HG03139 (cell line): Measurements from ENCODE around the gene NPAS1.

ENCODE experiments used
- ATAC-seq: cut with Tn5 transposase; IDR thresholded peaks from one replicate; pipeline ENCODE4 v1.9.1; 2021; ENCODE audit not compliant: unreplicated experiment

The NPAS1 gene

DNA sequence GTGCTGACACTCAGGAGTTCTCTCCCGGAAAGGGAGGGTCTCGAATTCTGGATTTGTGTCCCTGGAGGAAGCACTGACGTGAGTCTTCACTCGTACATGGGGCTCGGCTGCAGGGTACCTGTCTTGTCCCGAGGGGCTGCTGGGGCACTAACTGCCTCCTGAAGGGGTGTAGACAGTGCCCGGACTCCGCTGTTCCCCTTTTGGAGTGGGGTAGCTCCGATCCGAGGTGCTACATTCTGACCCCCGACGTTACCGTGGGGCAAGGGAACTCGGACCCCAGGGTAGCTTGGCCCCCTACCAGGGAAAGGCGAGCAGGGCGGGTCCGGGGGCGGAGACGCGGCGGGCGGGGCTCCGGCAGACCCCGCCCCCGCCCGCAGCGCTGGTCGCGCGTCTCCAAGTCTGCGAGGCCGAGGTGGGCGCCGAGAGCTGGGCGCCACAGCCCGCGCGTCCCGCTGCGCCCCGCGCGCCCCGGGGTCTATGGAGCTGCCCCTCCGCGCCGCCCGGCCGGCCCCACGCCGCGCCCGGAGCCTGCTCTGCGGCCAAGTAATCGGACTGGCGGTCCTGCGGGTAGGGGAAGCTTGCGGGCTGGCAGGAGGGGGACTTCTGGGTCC, at the start of gene NPAS1:
Gene NPAS1, plus strand, starts transcription at position 407 of the 611 bp plus-strand sequence. CDS start 1,211 bp downstream, outside the sequence.
- ATAC-seq = no peak

GRCh38 chr19:46970815-46971214, 48.8 kb upstream of the NPAS1 start:
- ATAC-seq = no peak

GRCh38 chr19:46972311-46972710, 47.3 kb upstream of the NPAS1 start:
- ATAC-seq = no peak

DNA sequence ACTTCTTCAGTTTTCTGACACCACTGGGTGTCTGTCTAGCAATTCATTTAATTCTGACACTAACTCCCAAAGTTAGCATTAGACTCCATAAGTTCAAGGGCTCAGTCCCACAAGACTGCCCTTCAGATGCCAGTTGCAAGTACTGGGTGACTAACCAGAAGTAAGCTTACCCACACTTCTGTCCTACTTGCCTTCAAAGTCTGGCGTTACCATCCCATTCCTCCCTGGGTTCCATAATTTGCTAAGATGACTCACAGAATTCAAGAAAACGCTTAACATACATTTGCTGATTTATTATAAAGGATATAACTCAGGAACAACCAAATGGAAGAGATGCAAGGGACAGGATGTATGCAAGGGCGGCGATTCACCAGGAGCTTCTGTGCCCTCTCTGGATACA, 45.5 kb upstream of the NPAS1 start:
- no peak for ATAC-seq

DNA sequence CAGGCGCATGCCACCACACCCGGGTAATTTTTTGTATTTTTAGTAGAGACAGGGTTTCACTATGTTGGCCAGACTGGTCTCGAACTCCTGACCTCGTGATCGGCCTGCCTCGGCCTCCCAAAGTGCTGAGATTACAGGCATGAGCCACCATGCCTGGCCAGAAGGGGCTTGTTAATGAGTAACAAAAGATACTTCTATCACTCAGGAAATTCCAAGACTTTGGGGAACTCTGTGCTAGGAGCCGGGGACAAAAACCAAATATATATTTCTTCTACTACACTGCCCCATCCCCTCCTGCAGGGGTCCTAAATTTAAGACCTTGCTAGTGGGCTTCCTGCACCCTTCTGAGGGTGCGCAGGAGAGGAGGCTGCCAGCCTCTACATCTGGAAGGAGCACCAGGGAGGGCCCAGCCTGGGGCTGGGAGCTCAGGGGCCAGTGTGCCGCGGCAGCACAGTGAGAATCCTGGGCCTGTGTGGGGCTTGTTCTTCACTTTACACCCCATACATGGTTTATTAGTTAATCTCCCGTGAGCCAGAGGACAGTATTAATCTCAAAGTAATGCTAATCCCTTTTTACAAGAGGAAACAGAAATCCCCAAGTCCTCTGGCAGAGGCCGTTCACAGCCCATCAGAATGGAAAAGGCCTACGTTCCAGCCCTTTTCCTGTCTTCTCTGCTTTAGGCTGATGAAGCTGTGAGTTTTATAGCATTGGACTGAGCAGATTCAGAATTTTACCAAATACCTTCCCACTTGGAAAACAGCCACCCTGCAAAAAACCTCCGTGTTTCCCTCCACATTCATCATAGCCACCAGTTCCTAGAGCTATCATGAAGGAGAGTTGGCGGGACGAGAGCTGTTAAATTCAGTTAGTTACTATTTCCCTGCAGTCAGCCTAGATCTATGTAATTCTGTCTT, 44.4 kb upstream of the NPAS1 start:
- no peak for ATAC-seq

GRCh38 chr19:46975925-46976782, 43.5 kb upstream of the NPAS1 start:
- no peak for ATAC-seq

DNA sequence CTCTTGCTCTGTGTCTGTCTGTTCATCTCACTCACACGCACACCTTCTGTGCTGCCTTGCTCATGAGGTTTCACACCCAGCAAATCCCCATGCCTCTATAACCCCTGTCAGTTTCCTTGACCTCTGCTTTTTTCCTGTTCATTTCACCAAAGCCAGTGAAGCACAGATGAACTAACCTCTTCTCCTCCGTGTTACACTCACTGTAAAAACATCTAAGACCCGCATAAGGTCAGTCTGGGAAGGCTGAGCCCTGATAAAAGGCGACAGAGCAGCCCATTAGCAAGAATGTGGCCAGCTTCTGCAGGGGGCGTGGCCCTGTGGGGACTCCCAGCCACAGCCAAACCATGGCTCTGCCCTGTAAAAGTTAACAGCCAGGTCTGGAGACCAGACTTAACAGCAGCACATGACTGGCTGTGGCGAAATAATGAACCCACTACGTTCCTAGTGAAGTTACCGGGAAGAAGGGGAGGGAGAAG, 42.8 kb upstream of the NPAS1 start:
- ATAC-seq = no peak

- ATAC-seq = no peak
These were observed 42.1 kb upstream of the NPAS1 start for GRCh38 chr19:46977548-46977947.

GRCh38 chr19:46978171-46978869, 41.3 kb upstream of the NPAS1 start:
- ATAC-seq = no peak

- ATAC-seq = no peak
These were observed 40.2 kb upstream of the NPAS1 start for GRCh38 chr19:46979126-46980105.

GRCh38 chr19:46980761-46981160, 38.9 kb upstream of the NPAS1 start:
- ATAC-seq = no peak

- no peak for ATAC-seq
These were observed 38.2 kb upstream of the NPAS1 start for GRCh38 chr19:46981286-46981945.

- ATAC-seq = no peak
These were observed 36.5 kb upstream of the NPAS1 start for GRCh38 chr19:46983097-46983496.

- ATAC-seq = no peak
These were observed 35.3 kb upstream of the NPAS1 start for GRCh38 chr19:46984077-46985010.

DNA sequence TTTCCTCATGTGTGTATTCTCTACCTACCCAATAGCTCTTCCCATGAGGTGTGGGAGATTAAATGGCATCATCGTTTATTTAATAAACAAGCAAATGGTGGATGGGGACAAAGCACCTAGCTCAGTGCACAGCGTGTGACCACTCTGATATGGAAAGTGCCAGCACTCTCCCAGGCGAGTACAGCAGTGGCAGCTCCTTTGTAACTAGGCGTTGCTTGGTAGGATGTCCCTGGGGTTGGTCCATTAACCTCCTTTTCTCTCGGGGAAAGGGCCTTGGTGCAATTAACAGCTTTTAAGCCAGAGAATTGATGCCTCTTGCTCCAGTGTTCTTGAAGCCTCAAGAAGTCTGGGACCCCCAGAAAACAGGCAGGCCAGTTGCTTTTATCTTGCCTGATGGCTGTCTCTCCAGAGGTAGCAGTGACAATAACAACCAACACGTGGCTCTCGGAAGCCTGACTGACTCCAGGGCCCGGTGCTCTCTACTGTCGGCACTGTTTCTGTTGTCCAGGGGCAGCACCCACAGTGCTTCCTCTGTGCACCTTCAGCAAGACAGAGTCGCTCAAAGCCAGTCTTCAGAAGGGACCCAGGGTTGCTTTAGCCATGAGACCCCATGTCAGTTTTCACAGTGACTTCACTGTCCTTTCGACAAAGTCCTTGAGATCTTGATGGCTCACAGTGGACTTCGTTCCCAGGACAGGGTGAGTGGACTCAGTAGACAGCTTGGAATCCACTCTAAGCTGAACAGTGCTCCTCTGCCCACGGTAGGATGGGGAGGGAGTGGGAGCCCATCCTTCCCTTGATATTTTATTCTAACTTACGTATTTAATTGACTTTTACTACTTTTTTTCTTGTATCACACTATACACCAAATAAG, 33.9 kb upstream of the NPAS1 start:
- ATAC-seq = no peak

GRCh38 chr19:46988614-46989230, 30.9 kb upstream of the NPAS1 start:
- ATAC-seq = no peak
